Activated CD4-positive, alpha-beta T cell treated with anti-CD3 and anti-CD28 coated beads, Interleukin-2, amount 10 ng/mL, durations not matched to agents 7 days and 5 days (primary cell): ENCODE measurements around the gene PPP1R13L. TPM values are rescaled to one million over a fixed set of nuclear protein-coding genes. Genes with fewer than 3 reads are reported as not detected.

Source experiments
- microRNA-seq: library from miRNA; unstranded; fragments of <30 nt; microRNA quantifications from one replicate; pipeline ENCODE4 v1.2.0, GENCODE V29; 2021; ENCODE audit warnings: borderline microRNAs expressed, borderline replicate concordance
- total RNA-seq, 2 experiments: library from RNA; stranded (reverse); gene quantifications; one replicate each; pipeline ENCODE4 v1.2.3, GENCODE V29; 2021

The PPP1R13L gene
- total RNA-seq, 2 experiments from 2014 or later = 15.5 to 17.7 TPM

Small RNA genes within 50 kb of the gene (microRNA-seq; reads per million reads assigned to microRNA genes)
- gene MIR6088 = not detected

Other genes with a start within 250 kb of the PPP1R13L start
- under 1 TPM in 1 of 2 experiments, not detected in 1; 0.17 TPM for gene NKPD1, start 244.1 kb downstream of the PPP1R13L start, total RNA-seq
- 10 to 100 TPM; 55.1 to 64.2 TPM for gene TRAPPC6A, start 226.8 kb downstream of the PPP1R13L start, total RNA-seq
- gene BLOC1S3, start 226.3 kb downstream of the PPP1R13L start, total RNA-seq = 10 to 100 TPM; 15.3 to 19.7 TPM
- not detected for gene EXOC3L2, start 159.7 kb downstream of the PPP1R13L start, total RNA-seq
- 10 to 100 TPM; 19.5 to 19.6 TPM for gene MARK4, start 153.8 kb downstream of the PPP1R13L start, total RNA-seq
- not detected for gene CKM, start 82.2 kb downstream of the PPP1R13L start, total RNA-seq
- not detected for gene KLC3, start 64.3 kb downstream of the PPP1R13L start, total RNA-seq
- 10 to 100 TPM; 17.3 to 21.4 TPM for gene ERCC2, start 34.5 kb downstream of the PPP1R13L start, total RNA-seq
- 1 to 10 TPM; 7.0 to 7.4 TPM for gene POLR1G, start 1.6 kb upstream of the PPP1R13L start, total RNA-seq
- gene ERCC1, start 18.8 kb upstream of the PPP1R13L start, total RNA-seq = 10 to 100 TPM; 59.9 to 66.1 TPM
- gene FOSB, start 62.9 kb upstream of the PPP1R13L start, total RNA-seq = 10 to 100 TPM; 36.0 to 43.9 TPM
- gene RTN2, start 92.0 kb upstream of the PPP1R13L start, total RNA-seq = 1 to 10 TPM; 1.8 to 2.0 TPM
- 1 to 10 TPM in 1 of 2 experiments, under 1 TPM in 1; 0.82 to 1.1 TPM for gene PPM1N, start 93.4 kb upstream of the PPP1R13L start, total RNA-seq
- gene VASP, start 102.4 kb upstream of the PPP1R13L start, total RNA-seq = 100 to 1,000 TPM; 143 to 157 TPM
- 10 to 100 TPM; 12.6 to 13.4 TPM for gene OPA3, start 179.7 kb upstream of the PPP1R13L start, total RNA-seq
- not detected for gene GPR4, start 197.1 kb upstream of the PPP1R13L start, total RNA-seq
- gene EML2, start 234.3 kb upstream of the PPP1R13L start, total RNA-seq = 10 to 100 TPM; 80.7 to 87.3 TPM